ENCODE measurements around the gene CDK10. TPM values are rescaled to one million over a fixed set of nuclear protein-coding genes. Genes with fewer than 3 reads are reported as not detected.
"Not testable (repeated sequence)": the region's sequence is repeated elsewhere in the genome, so short reads cannot be mapped to it uniquely, and the experiment has no call there.

CDK10 gene
- total and polyA plus RNA-seq, 7 donors, result 17.8 to 96.0 (median 36.0) TPM

DNA sequence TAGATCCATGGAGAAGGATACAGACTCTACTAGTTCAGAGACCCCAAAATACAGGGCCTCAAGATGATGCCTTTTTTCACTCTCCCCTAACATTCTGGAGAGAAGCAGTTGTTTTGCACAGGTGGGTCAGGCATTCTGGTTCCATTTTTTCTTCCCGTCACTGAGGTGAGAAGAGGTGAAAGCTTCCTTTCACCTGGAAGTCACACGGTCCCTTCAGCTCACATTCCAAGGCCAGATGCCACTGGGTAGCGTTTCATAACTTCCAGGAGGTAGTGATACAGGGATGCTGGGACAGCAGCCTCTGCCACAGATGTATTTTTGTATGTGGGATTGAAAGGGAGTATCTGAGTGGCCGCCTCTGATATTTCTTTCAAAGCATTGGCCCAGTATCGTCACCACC lies 1.9 kb downstream of the CDK10 start:
- TF ChIP-seq POLR2A (IDR thresholded peaks at IDR 0.05) (no peak), POLR2AphosphoS5 (IDR thresholded peaks at IDR 0.05) (no peak), EP300 (IDR thresholded peaks at IDR 0.05) (no peak), CTCF (IDR thresholded peaks at IDR 0.05) (no peak)
- Histone ChIP-seq H3K9me3 (no peaks in the 10 kb centered on the region), H3K4me3 (no peak overlapping the region), H3K36me3 (peaks cover 6 to 31% (median 24%) of the 10 kb centered on the region in 4 donors), H3K27me3 (no peaks in the 10 kb centered on the region), H3K27ac (no peak overlapping the region), H3K4me1 (peaks cover 0 to 19% (median 14%) of the 10 kb centered on the region in 4 donors)
- intact Hi-C loops (cut with DNase I), result loop anchor here (5.0 kb wide), 1 partner anchor 184 kb away; the partner anchor contains the start of gene TCF25
- WGBS, 2 donors, result 82 to 91% methylated on average over 5 of the region's 5 CpGs
- DNase-seq, result no peak

DNA sequence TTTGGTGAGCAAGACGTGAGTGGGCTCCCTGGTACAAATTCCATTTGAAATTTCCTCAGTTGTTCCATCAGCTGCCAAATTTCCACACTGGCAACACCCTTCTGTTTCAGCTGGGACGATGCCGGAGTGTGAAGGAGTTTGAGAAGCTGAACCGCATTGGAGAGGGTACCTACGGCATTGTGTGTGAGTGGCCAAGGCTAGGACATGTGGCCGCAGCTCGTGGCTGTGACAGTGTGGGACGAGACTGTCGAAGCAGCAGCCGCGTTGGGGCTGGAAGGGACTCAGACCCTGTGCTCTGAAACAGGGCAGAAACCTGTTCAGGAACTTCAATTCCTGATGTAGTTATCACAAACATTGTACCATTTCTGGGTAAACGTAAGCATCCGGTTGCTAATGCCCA lies 2.7 kb downstream of the CDK10 start:
- H3K27me3 ChIP-seq, result no peaks in the 10 kb centered on the region
- DNase-seq, result no peak
- peaks cover 6 to 39% (median 31%) of the 10 kb centered on the region in 4 donors for H3K36me3 ChIP-seq

DNA sequence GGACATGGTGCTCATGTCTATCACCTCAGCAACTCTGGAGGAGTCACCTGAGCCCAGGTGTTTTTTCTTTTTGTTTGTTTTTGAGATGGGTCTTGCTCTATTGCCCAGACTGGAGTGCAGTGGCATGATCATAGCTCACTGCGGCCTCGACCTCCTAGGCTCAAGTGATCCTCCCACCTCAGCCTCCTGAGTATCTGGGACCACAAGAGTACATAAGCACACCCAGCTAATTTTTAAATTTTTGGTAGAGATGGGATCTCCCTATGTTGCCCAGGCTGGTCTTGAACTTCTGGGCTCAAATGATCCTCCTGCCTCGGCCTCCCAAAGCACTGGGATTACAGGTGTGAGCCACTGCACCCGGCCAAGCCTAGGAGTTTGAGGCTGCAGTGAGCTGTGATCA lies 3.1 kb downstream of the CDK10 start:
- not testable (repeated sequence) for H3K4me3 ChIP-seq, H3K27ac ChIP-seq, DNase-seq, H3K9me3 ChIP-seq, H3K27me3 ChIP-seq
- Histone ChIP-seq H3K4me1 (peaks cover 0 to 19% (median 14%) of the 10 kb centered on the region in 4 donors), H3K36me3 (peaks cover 6 to 44% (median 35%) of the 10 kb centered on the region in 4 donors)
- 72 to 93% methylated on average over 4 of the region's 4 CpGs for WGBS, 2 donors
- intact Hi-C loops (cut with DNase I), result loop anchor here (5.0 kb wide), 1 partner anchor 183 kb away; the partner anchor contains the start of gene TCF25

More for the DNA sequence above, 2.7 kb downstream of the CDK10 start:
- Histone ChIP-seq H3K9me3 (no peaks in the 10 kb centered on the region), H3K4me3 (no peak overlapping the region), H3K27ac (no peak overlapping the region), H3K4me1 (peaks cover 0 to 19% (median 14%) of the 10 kb centered on the region in 4 donors)
- TF ChIP-seq EP300 (IDR thresholded peaks at IDR 0.05), result no peak
- TF ChIP-seq CTCF (IDR thresholded peaks at IDR 0.05), result no peak
- TF ChIP-seq POLR2AphosphoS5 (IDR thresholded peaks at IDR 0.05), result no peak
- TF ChIP-seq POLR2A (IDR thresholded peaks at IDR 0.05), result no peak
- intact Hi-C loops (cut with DNase I), result loop anchor here (5.0 kb wide), 1 partner anchor 183 kb away; the partner anchor contains the start of gene TCF25
- 92 to 95% methylated on average over 13 of the region's 13 CpGs for WGBS, 2 donors

GRCh38 chr16:89690392-89690901 lies 4.0 kb downstream of the CDK10 start:
- peaks cover 6 to 52% (median 35%) of the 10 kb centered on the region in 4 donors for H3K36me3 ChIP-seq
- H3K9me3 ChIP-seq, result no peaks in the 10 kb centered on the region
- 93 to 94% methylated on average over 16 of the region's 16 CpGs for WGBS, 2 donors
- H3K4me3 ChIP-seq, result no peak overlapping the region
- no peak overlapping the region for H3K27ac ChIP-seq
- TF ChIP-seq CTCF (IDR thresholded peaks at IDR 0.05), result no peak
- no peak for TF ChIP-seq EP300 (IDR thresholded peaks at IDR 0.05)
- no peak for TF ChIP-seq POLR2A (IDR thresholded peaks at IDR 0.05)
- no peak for TF ChIP-seq POLR2AphosphoS5 (IDR thresholded peaks at IDR 0.05)
- H3K4me1 ChIP-seq, result peaks cover 0 to 19% (median 14%) of the 10 kb centered on the region in 4 donors
- no peaks in the 10 kb centered on the region for H3K27me3 ChIP-seq
- intact Hi-C loops (cut with DNase I), result no loop called here
- DNase-seq, result no peak

DNA sequence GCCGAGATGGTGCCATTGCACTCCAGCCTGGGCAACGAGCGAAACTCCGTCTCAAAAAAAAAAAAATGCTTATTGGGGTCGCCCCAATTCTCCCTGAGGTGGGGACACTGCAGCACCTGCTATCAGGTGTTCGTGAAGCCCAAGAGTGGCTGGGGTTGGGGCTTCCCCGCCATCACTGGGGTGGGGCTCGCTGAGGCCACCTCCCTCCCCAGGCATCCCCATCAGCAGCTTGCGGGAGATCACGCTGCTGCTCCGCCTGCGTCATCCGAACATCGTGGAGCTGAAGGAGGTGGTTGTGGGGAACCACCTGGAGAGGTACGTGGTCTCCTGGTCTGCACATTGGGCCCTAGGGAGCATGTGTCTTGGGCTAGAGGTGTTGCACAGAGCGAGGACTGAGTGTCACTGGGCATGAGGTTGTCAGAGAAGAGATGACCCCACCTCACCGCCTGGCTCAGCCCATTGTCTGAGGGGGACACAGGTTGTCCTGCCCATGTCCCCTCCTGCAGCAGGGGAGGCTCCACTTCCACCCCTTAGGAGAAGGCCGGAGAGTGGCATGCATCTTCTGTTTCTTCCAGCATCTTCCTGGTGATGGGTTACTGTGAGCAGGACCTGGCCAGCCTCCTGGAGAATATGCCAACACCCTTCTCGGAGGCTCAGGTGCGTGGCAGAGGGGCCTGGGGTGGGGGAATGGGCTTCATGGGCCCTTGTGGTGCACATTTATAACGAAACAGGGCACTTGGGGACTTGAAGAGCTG lies 4.9 kb downstream of the CDK10 start:
- H3K9me3 ChIP-seq, result no peaks in the 10 kb centered on the region
- TF ChIP-seq EP300 (IDR thresholded peaks at IDR 0.05), result no peak
- TF ChIP-seq POLR2A (IDR thresholded peaks at IDR 0.05), result no peak
- TF ChIP-seq CTCF (IDR thresholded peaks at IDR 0.05), result no peak
- TF ChIP-seq POLR2AphosphoS5 (IDR thresholded peaks at IDR 0.05), result no peak
- peaks cover 6 to 53% (median 35%) of the 10 kb centered on the region in 4 donors for H3K36me3 ChIP-seq

More for the DNA sequence above, 4.9 kb downstream of the CDK10 start:
- no peaks in the 10 kb centered on the region for H3K27me3 ChIP-seq
- 95 to 97% methylated on average over 21 of the region's 21 CpGs for WGBS, 2 donors
- no peak for DNase-seq
- H3K4me1 ChIP-seq, result peaks cover 0 to 13% (median 9%) of the 10 kb centered on the region in 4 donors
- intact Hi-C loops (cut with DNase I), result no loop called here
- no peak overlapping the region for H3K27ac ChIP-seq
- H3K4me3 ChIP-seq, result no peak overlapping the region
